K562 (cell line): ENCODE results near the gene ADGRF5. TPM values are rescaled to one million over a fixed set of nuclear protein-coding genes. Genes with fewer than 3 reads are reported as not detected.

ENCODE experiments used
- ATAC-seq: fragments of 200-7000 bp; cut with Tn5 transposase; 3 replicates; pipeline ENCODE4 v1.9.1; 2020; ENCODE audit warnings: moderate library complexity
- BruUV-seq: library from RNA; stranded (reverse); fragments of 400-500 nt; replicated peaks from 2 replicates; lab custom pipeline; 2021; lab: Mats Ljungman, UMichigan
- CTCF ChIA-PET: fragments of 300-600 bp; formaldehyde crosslinking; extraction: SDS; loops from one replicate; lab custom pipeline; 2021; ENCODE audit warnings: low intra/inter-chr PET ratio; lab: Yijun Ruan, JAX
- POLR2A ChIA-PET: fragments of 300-600, 350-650 bp; sonication (Branson Sonifier 250); formaldehyde crosslinking; extraction: SDS; loops from one replicate; lab custom pipeline; 2021; ENCODE audit warnings: antibody characterized with exemption, inconsistent platforms; lab: Yijun Ruan, JAX
- DNase-seq, 4 experiments: peaks; one replicate each; pipeline versions ENCODE4 v3.0.0 to v3.0.0-alpha.2; 2011 to 2018; ENCODE audit warnings: low spot score in 3 of 4, mixed read lengths in 3 of 4; ENCODE audit errors: extremely low read depth in 1 of 4
- FAIRE-seq: peaks from 2 replicates; lab custom pipeline; 2011; peaks lifted over from hg19 to GRCh38; lab: Jason Lieb, UNC
- H2AFZ ChIP-seq: 2 replicates; pipeline ENCODE4 v1.6.0; 2011; ENCODE audit warnings: low read depth, low read length, control low read depth, inconsistent platforms
- H3K27ac ChIP-seq: fragments of 200-600 bp; 3 replicates; pipeline ENCODE4 v1.8.0; 2011; ENCODE audit warnings: low read depth, mild to moderate bottlenecking, control low read depth, inconsistent platforms, low read length, moderate library complexity, mixed read lengths; ENCODE audit errors: extremely low read depth
- H3K27me3 ChIP-seq, 2 experiments: fragments of 300-600 bp in 1 of 2; 2 replicates in 1 of 2; 3 replicates in 1 of 2; pipeline versions ENCODE4 v1.6.0 to v1.8.0; 2011; ENCODE audit warnings: inconsistent platforms in 2 of 2, low read length in 2 of 2, mild to moderate bottlenecking in 1 of 2, mixed read lengths in 1 of 2, moderate library complexity in 1 of 2; ENCODE audit not compliant: control insufficient read depth in 2 of 2, insufficient read depth in 2 of 2
- H3K36me3 ChIP-seq: fragments of 300-600 bp; 3 replicates; pipeline ENCODE4 v1.8.0; 2011; ENCODE audit warnings: mild to moderate bottlenecking, low read length, inconsistent platforms; ENCODE audit not compliant: control insufficient read depth, insufficient read depth
- H3K4me1 ChIP-seq, 2 experiments: fragments of 200-600 bp in 1 of 2; replicated peaks in 1 of 2; 2 replicates in 1 of 2; 3 replicates in 1 of 2; pipeline versions ENCODE4 v1.5.1 to v1.8.0; 2011; ENCODE audit warnings: inconsistent platforms in 2 of 2, low read length in 2 of 2, mild to moderate bottlenecking in 1 of 2, mixed read lengths in 1 of 2, moderate library complexity in 1 of 2; ENCODE audit not compliant: control insufficient read depth in 2 of 2, insufficient read depth in 2 of 2
- H3K4me2 ChIP-seq: 2 replicates; pipeline ENCODE4 v1.6.1; 2011; ENCODE audit warnings: low read length, control low read depth, inconsistent platforms, mixed read lengths; ENCODE audit not compliant: insufficient read depth
- H3K4me3 ChIP-seq: fragments of 200-600 bp; sonication (generic), shearing (Covaris generic); 2 replicates; pipeline ENCODE4 v1.5.1; 2016; ENCODE audit warnings: control low read depth, inconsistent platforms
- H3K79me2 ChIP-seq: fragments of 200-600 bp; 3 replicates; pipeline ENCODE4 v1.8.0; 2011; ENCODE audit warnings: low read length, inconsistent platforms; ENCODE audit not compliant: control insufficient read depth, insufficient read depth
- H3K9ac ChIP-seq, 2 experiments: 2 replicates each; pipeline versions ENCODE4 v1.6.0 to v1.6.1; 2011; ENCODE audit warnings: low read depth in 2 of 2, low read length in 2 of 2, control low read depth in 1 of 2, inconsistent platforms in 1 of 2, mild to moderate bottlenecking in 1 of 2, mixed read lengths in 1 of 2; ENCODE audit not compliant: insufficient read depth in 1 of 2
- H3K9me1 ChIP-seq: one replicate; pipeline ENCODE4 v1.6.0; 2011; ENCODE audit warnings: inconsistent platforms, mild to moderate bottlenecking, low read length, moderate library complexity; ENCODE audit not compliant: control insufficient read depth, insufficient read depth
- H3K9me3 ChIP-seq: replicated peaks from 2 replicates; pipeline ENCODE4 v1.5.1; 2011; ENCODE audit warnings: low read depth, low read length, inconsistent platforms; ENCODE audit not compliant: control insufficient read depth, insufficient read depth
- H4K20me1 ChIP-seq: replicated peaks from 2 replicates; pipeline ENCODE4 v1.6.1; 2011; ENCODE audit warnings: low read length, inconsistent platforms, mixed read lengths; ENCODE audit not compliant: control insufficient read depth, insufficient read depth
- BCL6 ChIP-seq: fragments of 250-450 bp; sonication (Bioruptor Pico); IDR thresholded peaks from 2 replicates; pipeline ENCODE4 v1.4.0; 2020
- EWSR1 ChIP-seq: fragments of 450-650 bp; IDR thresholded peaks from 2 replicates; pipeline ENCODE4 v1.6.1; 2018; ENCODE audit warnings: borderline replicate concordance, mild to moderate bottlenecking, low read depth, moderate library complexity; ENCODE audit not compliant: partially characterized antibody
- KLF16 ChIP-seq: IDR thresholded peaks from 2 replicates; pipeline ENCODE4 v1.6.1; 2016; ENCODE audit warnings: antibody characterized with exemption
- L3MBTL2 ChIP-seq: fragments of 450-650 bp; IDR thresholded peaks from 2 replicates; pipeline ENCODE4 v1.6.1; 2016; ENCODE audit warnings: mild to moderate bottlenecking, moderate library complexity
- MYC ChIP-seq, 2 experiments: fragments of 250-450 bp in 1 of 2; sonication (Bioruptor Pico) in 1 of 2; IDR thresholded peaks; 2 replicates each; pipeline versions ENCODE4 v1.5.1 to v1.6.1; 2012 to 2021; ENCODE audit warnings: low read depth in 2 of 2, borderline replicate concordance in 1 of 2, improper control_type of control experiment in 1 of 2, low read length in 1 of 2, mild to moderate bottlenecking in 1 of 2, moderate library complexity in 1 of 2
- NFE2 ChIP-seq: IDR thresholded peaks from 2 replicates; pipeline ENCODE4 v1.6.1; 2014; ENCODE audit warnings: antibody characterized with exemption, low read depth
- NFIC ChIP-seq: fragments of 450-650 bp; IDR thresholded peaks from 2 replicates; pipeline ENCODE4 v1.6.1; 2017; ENCODE audit warnings: mild to moderate bottlenecking, inconsistent platforms
- SAFB ChIP-seq: fragments of 200-400 bp; formaldehyde crosslinking; IDR thresholded peaks from 2 replicates; pipeline ENCODE4 v1.6.1; 2017; ENCODE audit warnings: low read depth, low read length, borderline replicate concordance
- SPI1 ChIP-seq: IDR thresholded peaks from 2 replicates; pipeline ENCODE4 v1.6.1; 2011; ENCODE audit warnings: low read depth, low read length, control low read depth, borderline replicate concordance
- WGBS: fragments of 100-300 bp; shearing (Covaris generic); methylation state at CpG from one replicate; pipeline ENCODE4 v1.1.6; 2016; ENCODE audit warnings: low coverage, mixed read lengths; ENCODE audit not compliant: insufficient coverage; ENCODE audit errors: missing lambda C conversion rate; 5-methylcytosine and 5-hydroxymethylcytosine counted together
- in situ Hi-C: fragments of 300-500 bp; cut with MboI; formaldehyde crosslinking; loops from 4 replicates; pipeline ENCODE4 v1.15.0; 2018; ENCODE audit warnings: inconsistent platforms, mixed read lengths
- intact Hi-C: fragments of 100-400 bp; cut with micrococcal nuclease; formaldehyde crosslinking; loops from 2 replicates; pipeline ENCODE4 v1.14.2; 2022
- polyA plus RNA-seq, 8 experiments: library from polyadenylated mRNA; depleted of rRNA in 4 of 8; stranded (reverse) in 5 of 8; unstranded in 3 of 8; fragments of >200 nt; fragmentation: Nextera tagmentation in 2 of 8; fragmentation: Illumina TruSeq in 1 of 8; extraction: Ambion mirVana in 2 of 8; extraction: Trizol in 1 of 8; gene quantifications; 2 replicates each; pipeline versions ENCODE4 v1.2.1 to v1.2.3, GENCODE V29; 2011 to 2014; ENCODE audit warnings: inconsistent platforms in 1 of 8, missing spikeins in 1 of 8
- total RNA-seq, 7 experiments: library from RNA; depleted of rRNA in 6 of 7; stranded (reverse); fragments of >200 nt in 6 of 7; fragmentation: Illumina TruSeq in 2 of 7; extraction: Trizol in 2 of 7; gene quantifications; 2 replicates each; pipeline versions ENCODE4 v1.2.1 to v1.2.3, GENCODE V29; 2011 to 2021; ENCODE audit warnings: low replicate concordance in 1 of 7
- TF ChIP-seq, protein P1 (sequence below): fragments of 450-650 bp; formaldehyde crosslinking; IDR thresholded peaks from 2 replicates; pipeline ENCODE4 v1.4.0; 2022; ENCODE audit warnings: missing genetic modification characterization

ADGRF5 gene
- total and polyA plus RNA-seq, 9 of the 15 experiments (the other 6 are each of a cell fraction or from before 2014, with no cell fraction given): 0.07 TPM; not detected in 8

DNA sequence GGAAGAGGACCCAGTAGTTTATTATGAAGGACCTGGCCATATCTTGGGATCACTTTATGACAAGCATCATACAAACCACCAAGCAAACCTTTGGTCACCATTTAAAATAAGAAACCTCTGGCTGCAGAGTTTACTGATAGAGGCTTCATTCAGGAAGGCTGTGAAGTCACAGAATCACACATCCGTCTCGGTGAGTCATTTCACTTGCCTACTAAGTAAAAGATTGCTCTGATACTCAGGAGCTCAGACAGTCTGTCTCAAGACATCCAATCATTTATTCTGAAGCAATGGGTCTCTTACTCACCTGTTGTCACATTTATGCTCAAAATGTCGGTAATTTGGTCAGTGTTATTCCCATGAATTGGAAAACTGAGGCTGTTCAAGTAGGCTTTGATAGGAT lies 33.7 kb downstream of the ADGRF5 start:
- no peak overlapping the region for H2AFZ ChIP-seq
- no peak overlapping the region for H3K4me2 ChIP-seq
- FAIRE-seq (no peak), DNase-seq (no peak), ATAC-seq (no peak)
- H3K79me2 ChIP-seq: no peaks in the 10 kb centered on the region
- in situ Hi-C loops: no loop called here
- H3K4me1 ChIP-seq: no peaks in the 10 kb centered on the region
- ChIA-PET CTCF (no interaction called here), POLR2A (no interaction called here)
- H3K4me3 ChIP-seq: no peak overlapping the region
- no peak overlapping the region for H3K9ac ChIP-seq
- no TSS peak for BruUV-seq
- no peaks in the 10 kb centered on the region for H4K20me1 ChIP-seq
- H3K9me1 ChIP-seq: no peaks in the 10 kb centered on the region
- H3K9me3 ChIP-seq: no peaks in the 10 kb centered on the region
- TF ChIP-seq SPI1 (no peak), BCL6 (CRISPR knock-in tag) (no peak), NFE2 (no peak), L3MBTL2 (no peak), KLF16 (no peak), EWSR1 (no peak), SAFB (no peak), NFIC (no peak), MYC (IDR thresholded peaks at IDR 0.05; ENCODE audit: low read depth, low read length) (no peak), MYC (CRISPR knock-in tag; IDR thresholded peaks at IDR 0.05; ENCODE audit: borderline replicate concordance, low read depth) (no peak)
- TF ChIP-seq, protein P1, sequence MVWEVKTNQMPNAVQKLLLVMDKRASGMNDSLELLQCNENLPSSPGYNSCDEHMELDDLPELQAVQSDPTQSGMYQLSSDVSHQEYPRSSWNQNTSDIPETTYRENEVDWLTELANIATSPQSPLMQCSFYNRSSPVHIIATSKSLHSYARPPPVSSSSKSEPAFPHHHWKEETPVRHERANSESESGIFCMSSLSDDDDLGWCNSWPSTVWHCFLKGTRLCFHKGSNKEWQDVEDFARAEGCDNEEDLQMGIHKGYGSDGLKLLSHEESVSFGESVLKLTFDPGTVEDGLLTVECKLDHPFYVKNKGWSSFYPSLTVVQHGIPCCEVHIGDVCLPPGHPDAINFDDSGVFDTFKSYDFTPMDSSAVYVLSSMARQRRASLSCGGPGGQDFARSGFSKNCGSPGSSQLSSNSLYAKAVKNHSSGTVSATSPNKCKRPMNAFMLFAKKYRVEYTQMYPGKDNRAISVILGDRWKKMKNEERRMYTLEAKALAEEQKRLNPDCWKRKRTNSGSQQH: no peak
- H3K36me3 ChIP-seq: no peaks in the 10 kb centered on the region
- intact Hi-C loops: no loop called here
- WGBS: 0% methylated on average over 3 of the region's 3 CpGs
- H3K27me3 ChIP-seq: no peaks in the 10 kb centered on the region
- H3K27ac ChIP-seq: no peak overlapping the region
